HG02970 (cell line): Measurements from ENCODE around the gene CMTM4.
A peak's percentile ranks its signal among the peaks of the same experiment; 100 is the strongest.
"Not testable (repeated sequence)": the region's sequence is repeated elsewhere in the genome, so short reads cannot be mapped to it uniquely, and the experiment has no call there.

Source experiments
- ATAC-seq: cut with Tn5 transposase; IDR thresholded peaks from one replicate; pipeline ENCODE4 v1.9.1; 2021; ENCODE audit warnings: mild to moderate bottlenecking, moderate library complexity, moderate number of reproducible peaks; ENCODE audit not compliant: unreplicated experiment, low FRiP score

Gene CMTM4

DNA sequence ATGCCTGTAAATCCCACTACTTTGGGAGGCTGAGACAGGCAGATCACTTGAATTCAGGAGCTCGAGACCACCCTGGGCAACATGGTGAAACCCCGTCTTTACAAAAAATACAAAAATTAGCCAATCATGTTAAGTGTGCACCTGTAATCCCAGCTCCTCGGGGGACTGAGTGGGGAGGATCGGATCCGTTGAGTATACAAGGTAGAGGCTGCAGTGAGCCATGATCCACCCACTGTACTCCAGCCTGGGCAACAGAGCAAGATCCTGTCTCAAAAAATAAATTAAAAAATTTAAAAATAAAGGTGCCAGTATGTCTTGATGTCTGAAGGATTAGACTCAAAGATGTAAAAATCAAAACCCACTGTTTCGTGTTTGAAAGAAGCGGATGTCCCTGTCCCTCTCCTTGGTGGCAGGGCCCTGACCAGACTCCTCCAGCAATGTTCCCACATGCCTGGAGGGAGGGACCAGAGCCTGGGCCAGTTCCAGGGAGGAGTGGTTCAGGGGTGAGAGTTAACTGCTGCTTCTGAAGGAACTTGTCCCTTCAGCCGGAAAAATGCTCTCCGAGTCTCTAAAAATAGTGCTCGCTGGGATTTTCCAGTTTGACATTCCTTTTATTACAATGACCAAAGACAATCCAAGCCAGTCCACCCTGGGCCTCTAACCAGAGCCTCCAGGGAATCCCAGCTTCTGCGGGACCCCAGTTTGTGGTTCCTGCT, 9.4 kb upstream of the CMTM4 start:
- ATAC-seq, result no peak

- ATAC-seq, result no peak
Observed at GRCh38 chr16:66703406-66704215, 7.1 kb upstream of the CMTM4 start.

DNA sequence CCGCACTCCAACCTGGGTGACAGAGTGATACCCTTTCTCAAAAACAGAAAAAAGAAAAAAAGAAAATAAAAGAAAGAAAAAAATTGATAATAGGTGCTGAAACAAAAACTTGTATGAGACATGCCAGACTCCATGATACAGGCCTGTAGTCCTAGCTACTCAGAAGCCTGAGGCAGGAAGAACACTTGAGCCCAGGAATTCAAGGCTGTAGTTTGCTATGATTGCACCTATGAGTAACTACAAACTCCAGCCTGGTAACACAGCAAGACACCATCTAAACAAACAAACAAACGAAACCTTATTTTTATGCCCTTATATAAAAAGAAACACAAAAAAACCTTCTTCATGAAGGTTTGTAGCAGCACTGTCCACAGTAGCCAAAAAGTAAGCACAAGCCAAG, 5.0 kb upstream of the CMTM4 start:
- no peak for ATAC-seq

GRCh38 chr16:66701026-66701425, 4.5 kb upstream of the CMTM4 start:
- no peak for ATAC-seq

DNA sequence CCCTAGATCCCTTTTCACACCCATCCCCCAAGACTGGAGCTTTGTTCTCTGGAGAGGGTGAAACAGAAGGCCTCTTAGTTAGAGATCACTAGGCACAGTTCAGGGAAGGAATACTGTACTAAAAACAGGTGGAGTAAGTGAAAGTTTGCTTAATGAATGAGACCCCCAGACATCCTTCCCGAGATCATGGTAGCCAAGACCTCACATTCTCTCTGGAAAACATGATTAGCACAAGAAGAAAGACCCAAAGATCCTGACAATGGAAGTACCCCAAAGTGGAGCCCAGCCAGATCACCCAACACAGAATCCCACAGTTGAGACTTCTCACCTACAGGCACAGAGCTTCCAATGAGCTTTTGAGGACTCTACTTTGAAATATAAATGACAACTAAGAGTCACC, 3.4 kb upstream of the CMTM4 start:
- no peak for ATAC-seq

DNA sequence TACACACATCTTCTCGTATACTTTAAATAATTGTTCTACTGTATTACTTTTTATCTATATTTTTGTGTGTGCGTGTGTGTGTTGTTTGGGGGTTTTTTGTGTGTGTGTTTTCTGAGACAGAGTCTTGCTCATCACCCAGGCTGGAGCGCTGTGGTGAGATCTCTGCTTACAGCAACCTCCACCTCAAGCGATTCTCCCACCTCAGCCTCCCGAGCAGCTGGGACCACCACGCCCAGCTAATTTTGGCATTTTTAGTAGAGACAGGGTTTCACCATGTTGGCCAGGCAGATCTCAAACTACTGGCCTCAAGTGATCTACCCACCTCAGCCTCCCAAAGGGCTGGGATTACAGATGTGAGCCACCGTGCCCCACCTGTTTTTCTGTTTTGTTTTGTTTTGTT, 1.5 kb upstream of the CMTM4 start:
- ATAC-seq, result no peak

DNA sequence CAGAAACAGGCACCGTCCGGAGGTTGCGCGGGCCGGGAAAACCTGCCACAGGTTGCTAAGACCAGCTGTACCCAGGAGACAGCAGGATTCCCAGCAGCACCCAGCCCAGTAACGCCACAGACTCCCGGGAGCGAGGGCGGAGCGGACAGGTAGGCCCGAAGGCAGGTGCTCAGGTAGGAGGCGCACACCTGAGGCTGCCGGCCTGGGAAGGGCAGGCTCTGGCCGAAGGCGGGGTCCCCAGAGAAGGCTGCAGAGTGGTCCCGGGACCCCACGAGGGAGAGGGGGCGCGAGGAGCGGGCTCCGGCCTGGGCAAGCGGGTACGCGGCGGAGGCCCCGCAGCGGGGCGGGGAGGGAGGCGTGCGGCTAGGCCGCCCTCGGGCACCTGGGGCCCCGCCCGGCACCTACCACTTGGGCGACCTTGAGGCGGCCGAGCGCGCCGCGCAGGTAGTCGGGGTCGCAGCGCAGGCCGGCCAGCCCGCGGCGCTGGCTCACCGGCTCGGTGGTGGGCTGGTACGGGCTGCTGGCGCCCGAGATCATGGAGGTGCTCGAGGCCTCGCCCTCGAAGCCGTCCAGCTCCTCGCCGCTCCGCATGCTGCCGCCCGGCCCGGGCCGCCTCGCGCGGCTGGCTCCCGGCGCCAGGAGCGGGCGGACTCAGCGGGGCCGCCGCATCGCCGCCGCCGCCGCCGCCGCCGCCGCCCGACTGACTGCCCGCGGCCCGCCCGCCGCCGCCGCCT, 441 bp downstream of the CMTM4 start:
- peak; percentile 42 for ATAC-seq

DNA sequence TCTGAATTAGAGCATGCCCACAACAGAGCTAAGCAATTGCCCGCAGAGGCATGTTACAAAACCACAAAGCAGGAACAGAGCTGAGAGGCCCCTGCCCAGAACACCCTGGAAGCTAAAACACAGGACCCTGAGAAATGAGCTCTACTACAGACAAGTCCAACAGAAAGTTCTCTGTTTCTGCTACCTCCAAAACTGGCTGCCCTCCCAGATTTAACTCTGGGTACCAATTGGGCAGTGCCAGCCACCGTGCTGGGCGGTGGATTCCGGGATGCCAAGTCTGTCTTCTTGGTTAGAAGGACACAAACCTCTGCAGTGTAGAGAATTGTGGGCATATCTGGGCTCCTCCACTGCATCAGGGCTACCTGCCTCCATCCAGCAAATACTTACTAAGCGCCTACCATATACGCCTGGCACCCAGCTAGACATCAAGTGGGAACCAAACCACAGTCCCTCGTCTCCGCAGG, 1.0 kb downstream of the CMTM4 start:
- ATAC-seq, result no peak

DNA sequence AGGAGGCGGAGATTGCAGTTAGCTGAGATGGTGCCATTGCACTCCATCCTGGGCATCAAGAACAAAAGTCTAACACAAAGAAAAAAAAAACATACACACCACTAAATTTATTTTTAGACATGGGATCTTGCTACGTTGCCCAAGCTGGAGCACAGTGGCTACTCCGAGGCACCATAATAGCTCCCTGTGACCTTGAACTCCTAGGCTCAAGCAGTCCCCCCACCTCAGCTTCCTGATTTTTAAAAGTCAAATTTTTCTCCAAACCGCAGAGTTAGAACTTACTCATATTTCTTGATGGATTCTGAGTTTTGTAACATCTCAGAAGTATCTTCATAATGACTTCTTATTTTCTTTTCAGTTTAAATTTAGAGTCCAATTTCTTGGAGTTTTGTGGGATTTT, 3.4 kb downstream of the CMTM4 start:
- no peak for ATAC-seq

DNA sequence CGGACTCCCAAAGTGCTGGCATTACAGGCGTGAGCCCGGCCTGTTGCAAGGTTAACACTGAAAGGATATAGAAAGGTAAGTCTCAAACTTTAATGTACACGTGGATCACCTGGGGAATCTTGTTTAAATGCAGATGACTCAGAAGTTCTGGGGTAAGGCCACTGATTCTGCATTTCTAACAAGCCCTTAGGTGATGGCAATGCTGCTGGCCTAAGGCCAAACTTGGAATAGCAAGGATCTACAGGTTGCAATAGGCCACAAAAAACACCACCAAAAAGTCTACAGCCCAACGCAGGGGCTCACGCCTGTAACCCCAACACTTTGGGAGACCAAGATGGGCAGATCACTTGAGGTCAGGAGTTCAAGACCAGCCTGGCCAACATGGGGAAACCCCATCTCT, 4.2 kb downstream of the CMTM4 start:
- no peak for ATAC-seq

- ATAC-seq, result no peak
Observed at GRCh38 chr16:66691234-66691633, 5.3 kb downstream of the CMTM4 start.

DNA sequence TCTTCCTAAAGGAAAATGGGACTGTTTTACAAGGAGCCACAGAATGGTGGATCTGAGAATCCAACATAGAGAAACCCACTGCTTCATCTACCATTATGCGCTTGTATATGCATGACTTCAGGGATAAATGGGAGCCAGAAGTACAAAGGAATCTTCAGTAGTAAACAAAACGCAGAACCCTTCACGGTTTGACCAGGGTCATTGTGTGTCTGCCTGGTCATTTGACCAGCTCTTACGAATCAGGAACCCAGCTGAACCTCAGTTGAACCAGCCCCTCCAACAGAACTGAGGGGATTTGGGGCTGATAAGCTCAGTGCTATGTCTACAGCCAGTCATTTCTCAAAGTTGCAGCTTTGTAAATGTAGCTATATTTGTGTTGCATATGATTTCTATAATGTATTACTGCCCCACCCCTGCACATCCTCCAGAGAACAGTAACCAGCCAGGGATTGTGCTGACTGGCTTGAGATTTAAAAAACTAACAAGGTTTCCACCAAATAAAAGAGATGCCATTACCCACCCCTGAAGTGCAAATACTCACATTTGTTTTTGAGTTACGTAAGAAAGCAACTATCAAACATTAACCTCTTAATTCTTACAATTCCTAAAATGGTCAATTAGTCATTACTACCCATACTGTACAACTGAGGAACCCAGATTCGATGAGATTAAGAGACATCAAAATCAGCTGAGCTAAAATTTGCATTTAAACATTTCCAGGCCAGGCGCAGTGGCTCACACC, 6.3 kb downstream of the CMTM4 start:
- ATAC-seq, result no peak

DNA sequence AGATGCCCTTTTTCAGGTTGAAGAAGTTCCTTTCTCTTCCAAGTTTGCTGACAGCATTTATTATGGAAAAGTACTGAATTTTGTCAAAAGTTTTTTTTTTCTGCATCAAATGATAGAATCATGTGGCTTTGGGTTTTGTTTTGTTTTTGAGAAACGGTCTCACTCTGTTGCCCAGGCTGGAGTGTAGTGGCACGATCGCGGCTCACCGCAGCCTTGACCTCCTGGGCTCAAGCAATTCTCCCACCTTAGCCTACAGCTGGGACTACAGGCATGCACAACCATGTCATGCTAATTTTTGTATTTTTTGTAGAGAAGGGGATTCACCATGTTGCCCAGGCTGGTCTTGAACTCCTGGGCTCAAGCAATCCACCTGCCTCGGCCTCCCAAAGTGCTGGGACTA, 7.3 kb downstream of the CMTM4 start:
- no peak for ATAC-seq

- no peak for ATAC-seq
Observed at GRCh38 chr16:66687906-66688625, 8.5 kb downstream of the CMTM4 start.

DNA sequence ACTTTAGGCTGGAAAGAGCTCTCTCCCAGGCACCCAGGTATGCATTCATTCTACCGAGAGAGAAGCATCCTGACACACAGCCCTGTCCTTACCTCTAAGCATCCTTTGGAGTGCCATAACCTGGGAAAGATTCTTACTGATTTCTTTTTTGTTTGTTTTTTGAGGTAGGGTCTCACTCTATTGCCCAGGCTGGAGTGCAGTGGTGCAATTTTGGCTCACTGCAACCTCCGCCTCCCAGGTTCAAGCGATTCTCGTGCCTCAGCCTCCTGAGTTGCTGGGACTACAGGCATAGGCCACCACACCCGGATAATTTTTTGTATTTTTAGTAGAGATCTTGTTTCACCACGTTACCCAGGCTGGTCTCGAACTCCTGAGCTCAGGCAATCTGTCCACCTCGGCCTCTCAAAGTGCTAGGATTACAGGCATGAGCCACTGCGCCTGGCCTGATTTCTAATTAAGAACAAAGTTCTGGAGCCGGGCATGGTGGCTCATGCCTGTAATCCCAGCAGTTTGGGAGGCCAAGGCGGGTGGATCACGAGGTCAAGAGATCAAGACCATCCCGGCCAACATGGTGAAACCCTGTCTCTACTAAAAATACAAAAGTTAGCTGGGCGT, 10.9 kb downstream of the CMTM4 start:
- not testable (repeated sequence) for ATAC-seq

GRCh38 chr16:66682271-66682670, 14.3 kb downstream of the CMTM4 start:
- ATAC-seq, result no peak

GRCh38 chr16:66681676-66682075, 14.9 kb downstream of the CMTM4 start:
- no peak for ATAC-seq

GRCh38 chr16:66678337-66678736, 18.2 kb downstream of the CMTM4 start:
- ATAC-seq, result no peak

- ATAC-seq, result no peak
Observed at GRCh38 chr16:66677836-66678235, 18.7 kb downstream of the CMTM4 start.
